Liver (tissue), 3 donors: ENCODE measurements around the gene ACTN4.

ENCODE experiments used
- CTCF ChIP-seq: fragments of 150-350 bp; IDR thresholded peaks from 2 replicates; pipeline ENCODE4 v1.5.1; 2017; ENCODE audit warnings: improper control_type of control experiment, low read depth, low read length; ENCODE audit not compliant: missing input control
- EGR1 ChIP-seq, 2 donors: IDR thresholded peaks; 2 replicates each; pipeline ENCODE4 v1.6.1; 2016 to 2018; ENCODE audit warnings: antibody characterized with exemption in 2 of 2, low read depth in 2 of 2
- GABPA ChIP-seq, 2 donors: IDR thresholded peaks in 1 of 2; conservative IDR thresholded peaks in 1 of 2; 2 replicates each; pipeline ENCODE4 v1.6.1; 2016; ENCODE audit warnings: antibody characterized with exemption in 2 of 2, mild to moderate bottlenecking in 1 of 2, moderate library complexity in 1 of 2
- HNF4G ChIP-seq: IDR thresholded peaks from 2 replicates; pipeline ENCODE4 v1.6.1; 2016; ENCODE audit warnings: antibody characterized with exemption
- RAD21 ChIP-seq, 2 donors: IDR thresholded peaks; 2 replicates each; pipeline ENCODE4 v1.6.1; 2016; ENCODE audit warnings: antibody characterized with exemption in 2 of 2, mild to moderate bottlenecking in 2 of 2
- REST ChIP-seq: IDR thresholded peaks from 2 replicates; pipeline ENCODE4 v1.6.1; 2016; ENCODE audit warnings: antibody characterized with exemption, mild to moderate bottlenecking
- RXRA ChIP-seq, 2 donors: IDR thresholded peaks; 2 replicates each; pipeline ENCODE4 v1.6.1; 2017 to 2018; ENCODE audit warnings: antibody characterized with exemption in 2 of 2, mild to moderate bottlenecking in 1 of 2
- SP1 ChIP-seq: IDR thresholded peaks from 2 replicates; pipeline ENCODE4 v1.6.1; 2018; ENCODE audit warnings: antibody characterized with exemption, mild to moderate bottlenecking
- TAF1 ChIP-seq: conservative IDR thresholded peaks from 2 replicates; pipeline ENCODE4 v1.6.1; 2016; ENCODE audit warnings: antibody characterized with exemption, mild to moderate bottlenecking
- YY1 ChIP-seq: IDR thresholded peaks from 2 replicates; pipeline ENCODE4 v1.6.1; 2016; ENCODE audit warnings: antibody characterized with exemption, mild to moderate bottlenecking
- ZBTB33 ChIP-seq: IDR thresholded peaks from 2 replicates; pipeline ENCODE4 v1.6.1; 2016; ENCODE audit warnings: antibody characterized with exemption
- donor health status: healthy.
- donor health status: healthy.

GRCh38 chr19:38717051-38717450 lies 69.6 kb downstream of the ACTN4 start:
- TF ChIP-seq CTCF (no peak), REST (no peak), HNF4G (no peak), RAD21 (IDR thresholded peaks at IDR 0.05) (no peak), EGR1 (IDR thresholded peaks at IDR 0.05; ENCODE audit: low read depth in 2 of 2) (no peak), GABPA (IDR thresholded peaks at IDR 0.05 in 1 of 2, conservative IDR thresholded peaks at IDR 0.05 in 1 of 2) (no peak), SP1 (no peak), TAF1 (no peak), ZBTB33 (no peak), YY1 (no peak), RXRA (IDR thresholded peaks at IDR 0.05) (no peak)
